CD4-positive, alpha-beta memory T cell (primary cell): ENCODE results near the gene MAP3K7CL. TPM values are rescaled to one million over a fixed set of nuclear protein-coding genes. Genes with fewer than 3 reads are reported as not detected.

Source experiments
- CTCF ChIA-PET: fragments of 350-600 bp; sonication (Branson Sonifier 250); formaldehyde crosslinking; loops from one replicate; lab custom pipeline; 2021; ENCODE audit warnings: inconsistent platforms; ENCODE audit not compliant: partially characterized antibody; lab: Charles Lee
- POLR2A ChIA-PET: fragments of 350-600 bp; sonication (Branson Sonifier 250); formaldehyde crosslinking; loops from one replicate; lab custom pipeline; 2021; ENCODE audit not compliant: partially characterized antibody; lab: Charles Lee
- DNase-seq, 5 donors: peaks; one replicate each; pipeline versions ENCODE4 v3.0.0 to v3.0.0-alpha.2; 2020 to 2022; ENCODE audit warnings: mixed read lengths in 1 of 5
- H3K27ac ChIP-seq: one replicate; pipeline ENCODE4 v1.7.0; 2013; ENCODE audit warnings: low read depth, low read length
- H3K27me3 ChIP-seq: 2 replicates; pipeline ENCODE4 v1.7.0; 2013; ENCODE audit warnings: mild to moderate bottlenecking, low read length, moderate library complexity; ENCODE audit not compliant: insufficient read depth
- H3K36me3 ChIP-seq: 2 replicates; pipeline ENCODE4 v1.7.0; 2013; ENCODE audit warnings: mild to moderate bottlenecking, low read length, moderate library complexity; ENCODE audit not compliant: insufficient read depth
- H3K4me1 ChIP-seq: 2 replicates; pipeline ENCODE4 v1.7.0; 2013; ENCODE audit warnings: mild to moderate bottlenecking, low read length, moderate library complexity; ENCODE audit not compliant: insufficient read depth
- H3K4me3 ChIP-seq, 2 donors: one replicate each; pipeline ENCODE4 v1.7.0; 2013; ENCODE audit warnings: low read length in 2 of 2, mild to moderate bottlenecking in 1 of 2
- H3K9me3 ChIP-seq, 2 donors: one replicate each; pipeline ENCODE4 v1.7.0; 2013; ENCODE audit warnings: low read length in 2 of 2, control low read depth in 1 of 2; ENCODE audit not compliant: control insufficient read depth in 1 of 2
- H3K27ac Mint-ChIP-seq, 7 donors: one replicate each; pipeline ENCODE4 v1.8.0; 2020 to 2021; ENCODE audit warnings: mixed read lengths in 7 of 7, mild to moderate bottlenecking in 6 of 7, inconsistent platforms in 3 of 7, moderate library complexity in 3 of 7
- H3K27me3 Mint-ChIP-seq, 2 donors: one replicate each; pipeline ENCODE4 v1.8.0; 2020 to 2021; ENCODE audit warnings: mixed read lengths in 2 of 2
- H3K36me3 Mint-ChIP-seq, 2 donors: one replicate each; pipeline ENCODE4 v1.8.0; 2020 to 2021; ENCODE audit warnings: mixed read lengths in 2 of 2, inconsistent platforms in 1 of 2, mild to moderate bottlenecking in 1 of 2
- H3K4me1 Mint-ChIP-seq, 4 donors: one replicate each; pipeline ENCODE4 v1.8.0; 2020 to 2021; ENCODE audit warnings: mixed read lengths in 4 of 4, mild to moderate bottlenecking in 1 of 4
- H3K4me3 Mint-ChIP-seq, 8 donors: one replicate each; pipeline ENCODE4 v1.8.0; 2020 to 2021; ENCODE audit warnings: mixed read lengths in 8 of 8, mild to moderate bottlenecking in 7 of 8, moderate library complexity in 6 of 8, inconsistent platforms in 3 of 8
- H3K9me3 Mint-ChIP-seq, 8 donors: one replicate each; pipeline ENCODE4 v1.8.0; 2020 to 2021; ENCODE audit warnings: mixed read lengths in 8 of 8, mild to moderate bottlenecking in 5 of 8, inconsistent platforms in 3 of 8, moderate library complexity in 1 of 8
- intact Hi-C: fragments of 100-400 bp; cut with micrococcal nuclease; formaldehyde crosslinking; loops from one replicate; pipeline ENCODE4 v1.15.1; 2023
- polyA plus RNA-seq, 2 donors: library from polyadenylated mRNA; unstranded; fragments of 300-500 nt; fragmentation: Illumina TruSeq; gene quantifications; one replicate each; pipeline ENCODE4 v1.2.3, GENCODE V29; 2021
- total RNA-seq, 2 experiments: library from RNA; stranded (reverse); gene quantifications; one replicate each; pipeline ENCODE4 v1.2.3, GENCODE V29; 2021

The MAP3K7CL gene
- total and polyA plus RNA-seq, 4 experiments from 2014 or later, result 2.8 to 10.3 (median 7.4) TPM

GRCh38 chr21:29176471-29177120 lies 46.2 kb downstream of the MAP3K7CL start:
- peaks cover 0 to 3% (median 0%) of the 10 kb centered on the region in 8 donors for H3K9me3 Mint-ChIP-seq
- H3K27ac Mint-ChIP-seq, result no peak overlapping the region
- Histone ChIP-seq H3K36me3 (no peaks in the 10 kb centered on the region), H3K4me3 (no peak overlapping the region), H3K27me3 (no peaks in the 10 kb centered on the region), H3K27ac (no peak overlapping the region), H3K9me3 (no peaks in the 10 kb centered on the region), H3K4me1 (no peaks in the 10 kb centered on the region)
- CTCF ChIA-PET, result no interaction called here
- no peaks in the 10 kb centered on the region for H3K27me3 Mint-ChIP-seq
- H3K4me1 Mint-ChIP-seq, result peaks cover 0 to 3% (median 1%) of the 10 kb centered on the region in 4 donors
- H3K36me3 Mint-ChIP-seq, result peaks cover 5 to 6% of the 10 kb centered on the region in 2 donors
- no peak for DNase-seq
- intact Hi-C loops, result no loop called here
- no peak overlapping the region for H3K4me3 Mint-ChIP-seq
- POLR2A ChIA-PET, result no interaction called here

- H3K9me3 Mint-ChIP-seq, result peaks cover 0 to 3% (median 0%) of the 10 kb centered on the region in 8 donors
- no peak overlapping the region for H3K27ac ChIP-seq
- no peaks in the 10 kb centered on the region for H3K9me3 ChIP-seq
- H3K4me1 ChIP-seq, result no peaks in the 10 kb centered on the region
- no peak overlapping the region for H3K4me3 Mint-ChIP-seq
- no peaks in the 10 kb centered on the region for H3K27me3 Mint-ChIP-seq
- POLR2A ChIA-PET, result no interaction called here
- CTCF ChIA-PET, result interaction anchor here (1.1 kb wide), 1 partner anchor 9 kb away, joined by 3 read pairs; no protein-coding TSS in a partner anchor
- no peak overlapping the region for H3K27ac Mint-ChIP-seq
- H3K36me3 Mint-ChIP-seq, result peaks cover 3 to 5% of the 10 kb centered on the region in 2 donors
- H3K36me3 ChIP-seq, result no peaks in the 10 kb centered on the region
- no peaks in the 10 kb centered on the region for H3K27me3 ChIP-seq
- no peak overlapping the region for H3K4me3 ChIP-seq
- peaks cover 0 to 10% (median 4%) of the 10 kb centered on the region in 4 donors for H3K4me1 Mint-ChIP-seq
- no peak for DNase-seq
- intact Hi-C loops, result no loop called here
Measured at GRCh38 chr21:29177800-29178199, 47.4 kb downstream of the MAP3K7CL start.

GRCh38 chr21:29178926-29179325 lies 48.5 kb downstream of the MAP3K7CL start:
- H3K4me3 ChIP-seq, result no peak overlapping the region
- DNase-seq, result no peak
- H3K4me1 ChIP-seq, result no peaks in the 10 kb centered on the region
- H3K27ac ChIP-seq, result no peak overlapping the region
- H3K4me1 Mint-ChIP-seq, result peaks cover 0 to 10% (median 4%) of the 10 kb centered on the region in 4 donors
- no peak overlapping the region for H3K4me3 Mint-ChIP-seq
- no peaks in the 10 kb centered on the region for H3K36me3 ChIP-seq
- ChIA-PET POLR2A (no interaction called here), CTCF (interaction anchor here (1.1 kb wide), 1 partner anchor 8 kb away, joined by 3 read pairs; no protein-coding TSS in a partner anchor)
- no peaks in the 10 kb centered on the region for H3K27me3 ChIP-seq
- H3K27ac Mint-ChIP-seq, result peak overlapping the region in 1 of 7 donors; percentile 62
- no peaks in the 10 kb centered on the region for H3K9me3 ChIP-seq
- H3K27me3 Mint-ChIP-seq, result peaks cover 0 to 2% of the 10 kb centered on the region in 2 donors
- intact Hi-C loops, result no loop called here
- peaks cover 3 to 5% of the 10 kb centered on the region in 2 donors for H3K36me3 Mint-ChIP-seq
- H3K9me3 Mint-ChIP-seq, result peaks cover 0 to 3% (median 0%) of the 10 kb centered on the region in 8 donors

- H3K9me3 ChIP-seq, result no peaks in the 10 kb centered on the region
- intact Hi-C loops, result no loop called here
- H3K4me1 ChIP-seq, result no peaks in the 10 kb centered on the region
- POLR2A ChIA-PET, result no interaction called here
- H3K9me3 Mint-ChIP-seq, result peaks cover 0 to 3% (median 0%) of the 10 kb centered on the region in 8 donors
- H3K27me3 Mint-ChIP-seq, result peaks cover 0 to 2% of the 10 kb centered on the region in 2 donors
- H3K36me3 Mint-ChIP-seq, result peaks cover 3 to 5% of the 10 kb centered on the region in 2 donors
- H3K27me3 ChIP-seq, result no peaks in the 10 kb centered on the region
- peak overlapping the region in 1 of 8 donors; percentile 6 for H3K4me3 Mint-ChIP-seq
- no peaks in the 10 kb centered on the region for H3K36me3 ChIP-seq
- peaks cover 0 to 10% (median 4%) of the 10 kb centered on the region in 4 donors for H3K4me1 Mint-ChIP-seq
- DNase-seq, result no peak
- H3K27ac Mint-ChIP-seq, result peak overlapping the region in 1 of 7 donors; percentile 8
- H3K27ac ChIP-seq, result no peak overlapping the region
- CTCF ChIA-PET, result no interaction called here
- H3K4me3 ChIP-seq, result no peak overlapping the region
Measured at GRCh38 chr21:29179503-29179902, 49.1 kb downstream of the MAP3K7CL start.

GRCh38 chr21:29181799-29182470 lies 51.5 kb downstream of the MAP3K7CL start:
- H3K9me3 Mint-ChIP-seq, result peaks cover 0 to 3% (median 0%) of the 10 kb centered on the region in 8 donors
- Histone ChIP-seq H3K9me3 (no peaks in the 10 kb centered on the region), H3K27ac (no peak overlapping the region), H3K36me3 (no peaks in the 10 kb centered on the region), H3K4me3 (no peak overlapping the region), H3K4me1 (no peaks in the 10 kb centered on the region), H3K27me3 (no peaks in the 10 kb centered on the region)
- no peaks in the 10 kb centered on the region for H3K36me3 Mint-ChIP-seq
- H3K4me1 Mint-ChIP-seq, result peaks cover 0 to 10% (median 4%) of the 10 kb centered on the region in 4 donors
- intact Hi-C loops, result no loop called here
- peaks cover 0 to 2% of the 10 kb centered on the region in 2 donors for H3K27me3 Mint-ChIP-seq
- ChIA-PET CTCF (no interaction called here), POLR2A (no interaction called here)
- DNase-seq, result no peak
- H3K27ac Mint-ChIP-seq, result peak overlapping the region in 3 of 7 donors; percentile 9 to 19 (median 13)
- peak overlapping the region in 2 of 8 donors; percentile 6 to 29 for H3K4me3 Mint-ChIP-seq

GRCh38 chr21:29182691-29183092 lies 52.2 kb downstream of the MAP3K7CL start:
- CTCF ChIA-PET, result no interaction called here

GRCh38 chr21:29184037-29184436 lies 53.6 kb downstream of the MAP3K7CL start:
- H3K4me1 Mint-ChIP-seq, result peaks cover 0 to 10% (median 3%) of the 10 kb centered on the region in 4 donors
- intact Hi-C loops, result no loop called here
- POLR2A ChIA-PET, result no interaction called here
- peaks cover 0 to 2% of the 10 kb centered on the region in 2 donors for H3K27me3 Mint-ChIP-seq
- Histone ChIP-seq H3K27me3 (no peaks in the 10 kb centered on the region), H3K4me3 (no peak overlapping the region), H3K9me3 (no peaks in the 10 kb centered on the region), H3K27ac (no peak overlapping the region), H3K4me1 (no peaks in the 10 kb centered on the region), H3K36me3 (no peaks in the 10 kb centered on the region)
- H3K27ac Mint-ChIP-seq, result no peak overlapping the region
- CTCF ChIA-PET, result no interaction called here
- H3K4me3 Mint-ChIP-seq, result no peak overlapping the region
- peaks cover 0 to 3% (median 0%) of the 10 kb centered on the region in 8 donors for H3K9me3 Mint-ChIP-seq
- H3K36me3 Mint-ChIP-seq, result no peaks in the 10 kb centered on the region
- DNase-seq, result no peak

More at GRCh38 chr21:29182691-29183092, 52.2 kb downstream of the MAP3K7CL start:
- no peaks in the 10 kb centered on the region for H3K4me1 ChIP-seq
- no peaks in the 10 kb centered on the region for H3K36me3 ChIP-seq
- H3K27ac Mint-ChIP-seq, result peak overlapping the region in 1 of 7 donors; percentile 9
- no peak overlapping the region for H3K27ac ChIP-seq
- H3K4me3 ChIP-seq, result no peak overlapping the region
- H3K36me3 Mint-ChIP-seq, result no peaks in the 10 kb centered on the region
- H3K9me3 Mint-ChIP-seq, result peaks cover 0 to 3% (median 0%) of the 10 kb centered on the region in 8 donors
- H3K27me3 ChIP-seq, result no peaks in the 10 kb centered on the region
- DNase-seq, result no peak
- intact Hi-C loops, result no loop called here
- H3K4me3 Mint-ChIP-seq, result no peak overlapping the region
- POLR2A ChIA-PET, result no interaction called here
- no peaks in the 10 kb centered on the region for H3K9me3 ChIP-seq
- peaks cover 0 to 2% of the 10 kb centered on the region in 2 donors for H3K27me3 Mint-ChIP-seq
- H3K4me1 Mint-ChIP-seq, result peaks cover 0 to 10% (median 4%) of the 10 kb centered on the region in 4 donors
